K562 (cell line): ENCODE results near the gene AP5Z1. TPM values are rescaled to one million over a fixed set of nuclear protein-coding genes. Genes with fewer than 3 reads are reported as not detected.

Experiments used
- MGA ChIP-seq: fragments of 450-650 bp; IDR thresholded peaks from 2 replicates; pipeline ENCODE4 v1.6.1; 2016; ENCODE audit warnings: mild to moderate bottlenecking, moderate library complexity
- NFIC ChIP-seq: fragments of 450-650 bp; IDR thresholded peaks from 2 replicates; pipeline ENCODE4 v1.6.1; 2017; ENCODE audit warnings: mild to moderate bottlenecking, inconsistent platforms
- POLR2AphosphoS2 ChIP-seq: IDR thresholded peaks from 2 replicates; pipeline ENCODE4 v1.6.1; 2012; ENCODE audit warnings: low read length, improper control_type of control experiment
- XRCC5 ChIP-seq: fragments of 200-400 bp; formaldehyde crosslinking; IDR thresholded peaks from 2 replicates; pipeline ENCODE4 v1.6.1; 2017; ENCODE audit warnings: low read depth, mild to moderate bottlenecking, low read length
- ZNF134 ChIP-seq: fragments of 250-450 bp; sonication (Bioruptor Pico); conservative IDR thresholded peaks from 2 replicates; pipeline ENCODE4 v1.4.0; 2020
- ZNF197 ChIP-seq: fragments of 200-800 bp; sonication (Bioruptor generic); IDR thresholded peaks from 2 replicates; pipeline ENCODE4 v1.6.1; 2016; ENCODE audit warnings: low read depth, missing genetic modification characterization, missing compliant biosample characterization
- polyA plus RNA-seq, 8 experiments: library from polyadenylated mRNA; depleted of rRNA in 4 of 8; stranded (reverse) in 5 of 8; unstranded in 3 of 8; fragments of >200 nt; fragmentation: Nextera tagmentation in 2 of 8; fragmentation: Illumina TruSeq in 1 of 8; extraction: Ambion mirVana in 2 of 8; extraction: Trizol in 1 of 8; gene quantifications; 2 replicates each; pipeline versions ENCODE4 v1.2.1 to v1.2.3, GENCODE V29; 2011 to 2014; ENCODE audit warnings: inconsistent platforms in 1 of 8, missing spikeins in 1 of 8
- total RNA-seq, 7 experiments: library from RNA; depleted of rRNA in 6 of 7; stranded (reverse); fragments of >200 nt in 6 of 7; fragmentation: Illumina TruSeq in 2 of 7; extraction: Trizol in 2 of 7; gene quantifications; 2 replicates each; pipeline versions ENCODE4 v1.2.1 to v1.2.3, GENCODE V29; 2011 to 2021; ENCODE audit warnings: low replicate concordance in 1 of 7
- TF ChIP-seq, protein P1 (sequence below): fragments of 450-650 bp; formaldehyde crosslinking; IDR thresholded peaks from 2 replicates; pipeline ENCODE4 v1.4.0; 2022; ENCODE audit warnings: mild to moderate bottlenecking, moderate library complexity
- TF ChIP-seq, protein P2 (sequence below): fragments of 450-650 bp; formaldehyde crosslinking; IDR thresholded peaks from 2 replicates; pipeline ENCODE4 v1.4.0; 2022; ENCODE audit warnings: missing genetic modification characterization

Gene AP5Z1
- total and polyA plus RNA-seq, 9 of the 15 experiments (the other 6 are each of a cell fraction or from before 2014, with no cell fraction given), result 0.06 to 31.1 (median 6.4) TPM

- TF ChIP-seq MGA, result no peak
- no peak for TF ChIP-seq ZNF134 (CRISPR knock-in tag)
- no peak for TF ChIP-seq ZNF197 (CRISPR knock-in tag)
- TF ChIP-seq NFIC, result peak; percentile 35; the same call in 1 of the 2 replicates
- TF ChIP-seq, protein P1, sequence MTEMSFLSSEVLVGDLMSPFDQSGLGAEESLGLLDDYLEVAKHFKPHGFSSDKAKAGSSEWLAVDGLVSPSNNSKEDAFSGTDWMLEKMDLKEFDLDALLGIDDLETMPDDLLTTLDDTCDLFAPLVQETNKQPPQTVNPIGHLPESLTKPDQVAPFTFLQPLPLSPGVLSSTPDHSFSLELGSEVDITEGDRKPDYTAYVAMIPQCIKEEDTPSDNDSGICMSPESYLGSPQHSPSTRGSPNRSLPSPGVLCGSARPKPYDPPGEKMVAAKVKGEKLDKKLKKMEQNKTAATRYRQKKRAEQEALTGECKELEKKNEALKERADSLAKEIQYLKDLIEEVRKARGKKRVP (CRISPR knock-in tag), result no peak
- TF ChIP-seq POLR2AphosphoS2, result no peak
- peak; percentile 38; the same call in 1 of the 2 replicates for TF ChIP-seq XRCC5
- TF ChIP-seq, protein P2, sequence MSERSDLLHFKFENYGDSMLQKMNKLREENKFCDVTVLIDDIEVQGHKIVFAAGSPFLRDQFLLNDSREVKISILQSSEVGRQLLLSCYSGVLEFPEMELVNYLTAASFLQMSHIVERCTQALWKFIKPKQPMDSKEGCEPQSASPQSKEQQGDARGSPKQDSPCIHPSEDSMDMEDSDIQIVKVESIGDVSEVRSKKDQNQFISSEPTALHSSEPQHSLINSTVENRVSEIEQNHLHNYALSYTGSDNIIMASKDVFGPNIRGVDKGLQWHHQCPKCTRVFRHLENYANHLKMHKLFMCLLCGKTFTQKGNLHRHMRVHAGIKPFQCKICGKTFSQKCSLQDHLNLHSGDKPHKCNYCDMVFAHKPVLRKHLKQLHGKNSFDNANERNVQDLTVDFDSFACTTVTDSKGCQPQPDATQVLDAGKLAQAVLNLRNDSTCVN, result no peak
These were observed 30.8 kb upstream of the AP5Z1 start (continued) for GRCh38 chr7:4744391-4745264.
